Measurements from ENCODE around the gene TMEM175. TPM values are rescaled to one million over a fixed set of nuclear protein-coding genes. Genes with fewer than 3 reads are reported as not detected.

TMEM175 gene
- total and polyA plus RNA-seq, 2 of the 8 experiments (the other 6 are each of a cell fraction or from before 2014, with no cell fraction given): 4.9 to 20.7 TPM

DNA sequence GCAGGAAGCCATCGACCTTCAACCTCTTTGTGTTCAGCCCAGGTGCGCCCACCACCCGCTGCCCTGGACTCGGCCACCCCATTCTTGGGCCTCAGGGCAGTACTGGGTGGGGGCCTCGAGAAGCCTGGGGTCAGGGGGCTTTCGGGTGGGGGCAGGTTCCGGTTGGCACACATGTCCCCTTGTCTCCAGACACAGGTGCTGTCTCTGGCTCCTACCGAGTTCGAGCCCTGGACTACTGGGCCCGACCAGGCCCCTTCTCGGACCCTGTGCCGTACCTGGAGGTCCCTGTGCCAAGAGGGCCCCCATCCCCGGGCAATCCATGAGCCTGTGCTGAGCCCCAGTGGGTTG is 71.8 kb downstream of the TMEM175 start:
- Histone ChIP-seq H3K56ac (replicated peaks; ENCODE audit: insufficient read length, low read depth, low read length) (no peak overlapping the region), H2BK5ac (ENCODE audit: low read depth, low read length) (no peak overlapping the region), H2BK12ac (ENCODE audit: low read depth, low read length) (peak overlapping the region; percentile 75; the same call in 1 of the 2 replicates), H3K4me2 (ENCODE audit: insufficient read depth in 1 of 2, low read depth in 2 of 2, low read length in 2 of 2) (no peak overlapping the region; a peak in 1 of 4 replicates), H2AK5ac (ENCODE audit: low read depth, low read length) (no peak overlapping the region), H2AFZ (ENCODE audit: low read length) (no peak overlapping the region), H3K79me2 (ENCODE audit: control insufficient read depth in 1 of 2, insufficient read depth in 2 of 2, low read length in 2 of 2) (no peaks in the 10 kb centered on the region), H3K27me3 (replicated peaks in 1 of 4; ENCODE audit: control insufficient read depth in 3 of 4, extremely low read depth in 1 of 4, insufficient read depth in 3 of 4, low read length in 3 of 4) (peaks cover 48 to 91% (median 86%) of the 10 kb centered on the region in 4 experiments), H3K9me3 (ENCODE audit: insufficient read depth in 2 of 2, low read depth in 1 of 2, low read length in 1 of 2) (no peaks in the 10 kb centered on the region), H3K9ac (replicated peaks in 1 of 4; ENCODE audit: extremely low read depth in 1 of 4, low read depth in 3 of 4, low read length in 3 of 4) (no peak overlapping the region), H2BK120ac (replicated peaks; ENCODE audit: low read depth, low read length) (no peak overlapping the region), H4K5ac (ENCODE audit: insufficient read length, low read depth, low read length) (no peak overlapping the region), H3K27ac (ENCODE audit: low read depth, low read length) (no peak overlapping the region), H3K18ac (ENCODE audit: extremely low read depth, low read length) (no peak overlapping the region), H3K79me1 (ENCODE audit: low read depth, low read length) (no peaks in the 10 kb centered on the region), H4K91ac (replicated peaks; ENCODE audit: insufficient read length, low read length) (no peak overlapping the region), H3K4me1 (replicated peaks in 1 of 4; ENCODE audit: control insufficient read depth in 3 of 4, insufficient read depth in 4 of 4, low read length in 3 of 4) (peaks cover 0 to 7% (median 5%) of the 10 kb centered on the region in 4 experiments; a peak in 5 of 7 replicates), H2BK20ac (ENCODE audit: low read length) (no peak overlapping the region), H3K14ac (ENCODE audit: insufficient read length) (no peak overlapping the region), H3K36me3 (ENCODE audit: control insufficient read depth in 2 of 4, insufficient read depth in 4 of 4, low read length in 3 of 4) (no peaks in the 10 kb centered on the region), H3K4me3 (ENCODE audit: extremely low read depth in 1 of 4, insufficient read depth in 2 of 4, low read depth in 3 of 4, low read length in 4 of 4) (no peak overlapping the region), H2BK15ac (ENCODE audit: low read length) (no peak overlapping the region), H3K4ac (replicated peaks; ENCODE audit: insufficient read length, low read depth, low read length) (no peak overlapping the region), H4K20me1 (replicated peaks in 1 of 2; ENCODE audit: control insufficient read depth in 1 of 2, insufficient read depth in 2 of 2, low read length in 2 of 2) (peaks cover 2 to 17% of the 10 kb centered on the region in 2 experiments), H3K23me2 (ENCODE audit: low read depth, low read length) (peaks cover 12% of the 10 kb centered on the region; the same call in 1 of the 2 replicates), H4K8ac (ENCODE audit: extremely low read depth, insufficient read depth, low read length) (no peak overlapping the region), H3K23ac (ENCODE audit: insufficient read length) (no peak overlapping the region)
- ChIA-PET POLR2A (ENCODE audit: partially characterized antibody) (no interaction called here), CTCF (ENCODE audit: partially characterized antibody) (no interaction called here)
- FAIRE-seq: no peak
- DNase-seq (ENCODE audit: low read depth in 1 of 2, low spot score in 2 of 2): no peak
- WGBS, 2 experiments (ENCODE audit: extremely low coverage in 1 of 2, insufficient coverage in 1 of 2, insufficient read length in 1 of 2, insufficient replicate concordance in 2 of 2, low coverage in 1 of 2, low lambda C conversion rate in 2 of 2, missing lambda C conversion rate in 1 of 2): 92% methylated on average over 9 of the region's 13 CpGs; no CpG with 5 or more reads in 1 of the 2 experiments
